Measurements from ENCODE around the gene TLL2. TPM values are rescaled to one million over a fixed set of nuclear protein-coding genes. Genes with fewer than 3 reads are reported as not detected.
A peak's percentile ranks its signal among the peaks of the same experiment; 100 is the strongest.

TLL2 gene
- total and polyA plus RNA-seq, 2 donors (not counting 3 experiments of a cell fraction or from before 2014, with no cell fraction given): 0.03 to 0.20 TPM

DNA sequence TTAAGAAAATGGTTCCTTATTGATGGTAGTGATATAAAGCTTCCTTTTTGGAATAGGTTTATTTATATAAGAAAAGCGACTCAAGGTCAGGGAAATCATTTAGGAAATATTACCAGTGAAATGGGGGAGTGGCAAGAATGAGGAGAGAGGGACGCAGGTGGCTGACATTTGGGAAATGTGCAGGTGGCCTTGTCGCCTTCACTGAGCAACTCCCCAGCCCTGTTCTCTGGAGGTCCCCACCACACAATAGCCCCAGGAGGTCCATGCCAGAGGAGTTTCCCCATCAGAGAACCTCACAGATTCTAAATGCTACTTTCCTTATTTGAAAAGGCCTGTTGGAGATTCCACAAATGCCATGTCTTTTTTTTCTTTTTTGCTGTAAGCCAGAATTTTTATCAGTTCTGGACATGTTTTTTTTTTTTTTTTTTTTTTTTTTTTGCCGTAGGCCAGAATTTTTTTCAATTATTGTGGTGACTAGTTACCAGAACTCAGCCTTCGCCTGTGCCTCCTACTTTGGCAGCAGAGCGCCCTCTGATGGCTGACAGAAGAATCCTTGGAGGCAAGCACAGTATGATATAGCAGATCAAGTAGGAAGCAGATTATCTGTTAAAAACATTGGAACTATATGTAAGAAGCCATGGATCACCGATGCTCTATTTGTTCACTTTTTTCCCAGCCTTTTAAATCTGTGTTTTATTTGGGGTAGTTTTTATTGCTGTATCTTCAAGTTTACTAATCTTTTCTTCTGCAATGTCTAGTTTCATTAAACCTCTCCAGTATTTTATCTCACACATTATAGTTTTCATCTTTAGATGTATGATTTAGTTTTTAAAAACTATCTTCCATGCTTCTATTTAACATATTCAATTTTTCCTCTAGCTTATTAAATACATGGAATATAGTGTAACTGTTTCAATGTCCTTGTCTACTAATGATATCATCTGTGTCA is 173.5 kb downstream of the TLL2 start:
- Histone ChIP-seq H3K27me3 (ENCODE audit: control insufficient read depth in 2 of 2, insufficient read depth in 2 of 2, low read length in 2 of 2) (peaks cover 3 to 4% of the 10 kb centered on the region in 2 experiments), H3K79me2 (ENCODE audit: control insufficient read depth, insufficient read depth, low read length) (no peaks in the 10 kb centered on the region), H3K9me1 (replicated peaks; ENCODE audit: control insufficient read depth, extremely low read depth, insufficient read depth, low read length) (no peaks in the 10 kb centered on the region), H3K4me1 (ENCODE audit: control insufficient read depth, extremely low read depth, insufficient read depth, low read length) (no peaks in the 10 kb centered on the region), H3K9me3 (replicated peaks; ENCODE audit: control insufficient read depth, insufficient read depth, low read length) (no peaks in the 10 kb centered on the region), H3K9ac (replicated peaks; ENCODE audit: extremely low read depth, insufficient read depth, low read length) (no peak overlapping the region), H3K4me2 (ENCODE audit: insufficient read depth, low read length) (no peak overlapping the region), H4K20me1 (replicated peaks; ENCODE audit: control insufficient read depth, extremely low read depth, insufficient read depth, low read length) (no peaks in the 10 kb centered on the region), H3K4me3 (replicated peaks in 1 of 3; ENCODE audit: insufficient read depth in 1 of 3, low read depth in 1 of 3, low read length in 3 of 3) (no peak overlapping the region), H2AFZ (ENCODE audit: low read depth, low read length) (no peak overlapping the region), H3K27ac (ENCODE audit: insufficient read depth, low read depth, low read length) (no peak overlapping the region), H3K36me3 (ENCODE audit: control insufficient read depth in 2 of 2, extremely low read depth in 1 of 2, insufficient read depth in 2 of 2, low read length in 2 of 2) (no peaks in the 10 kb centered on the region)
- no TSS peak for BruUV-seq (replicated peaks)
- POLR2A ChIA-PET: no interaction called here
- CTCF ChIA-PET: interaction anchor here (0.6 to 7.0 kb wide), 9 partner anchors 8 to 646 kb away, joined by 3 to 154 read pairs (median 4); partner anchors contain the start of gene TCTN3
- dilution Hi-C loops (cut with MboI; ENCODE audit: extremely low pct_ligation_motif_present, low sequenced_read_pairs) (no loop called here), intact Hi-C loops (cut with micrococcal nuclease) (loop anchor here (1.0 kb wide), 2 partner anchors 111 to 323 kb away; no protein-coding TSS in a partner anchor)
- DNase-seq (ENCODE audit: low read depth, low spot score) (peak; percentile 53), FAIRE-seq (peak; percentile 69)
- TF ChIP-seq, protein P1, sequence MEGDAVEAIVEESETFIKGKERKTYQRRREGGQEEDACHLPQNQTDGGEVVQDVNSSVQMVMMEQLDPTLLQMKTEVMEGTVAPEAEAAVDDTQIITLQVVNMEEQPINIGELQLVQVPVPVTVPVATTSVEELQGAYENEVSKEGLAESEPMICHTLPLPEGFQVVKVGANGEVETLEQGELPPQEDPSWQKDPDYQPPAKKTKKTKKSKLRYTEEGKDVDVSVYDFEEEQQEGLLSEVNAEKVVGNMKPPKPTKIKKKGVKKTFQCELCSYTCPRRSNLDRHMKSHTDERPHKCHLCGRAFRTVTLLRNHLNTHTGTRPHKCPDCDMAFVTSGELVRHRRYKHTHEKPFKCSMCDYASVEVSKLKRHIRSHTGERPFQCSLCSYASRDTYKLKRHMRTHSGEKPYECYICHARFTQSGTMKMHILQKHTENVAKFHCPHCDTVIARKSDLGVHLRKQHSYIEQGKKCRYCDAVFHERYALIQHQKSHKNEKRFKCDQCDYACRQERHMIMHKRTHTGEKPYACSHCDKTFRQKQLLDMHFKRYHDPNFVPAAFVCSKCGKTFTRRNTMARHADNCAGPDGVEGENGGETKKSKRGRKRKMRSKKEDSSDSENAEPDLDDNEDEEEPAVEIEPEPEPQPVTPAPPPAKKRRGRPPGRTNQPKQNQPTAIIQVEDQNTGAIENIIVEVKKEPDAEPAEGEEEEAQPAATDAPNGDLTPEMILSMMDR (IDR thresholded peaks at IDR 0.05; ENCODE audit: extremely low read depth in 1 of 2, insufficient read depth in 1 of 2, low read depth in 1 of 2, low read length in 2 of 2): peak; percentile 77 to 79
- TF ChIP-seq FOS (IDR thresholded peaks at IDR 0.05; ENCODE audit: borderline replicate concordance, insufficient read depth, low read length): no peak
- no peak for TF ChIP-seq EZH2 (IDR thresholded peaks at IDR 0.05; ENCODE audit: borderline replicate concordance, low read depth, low read length, severe bottlenecking)
- no peak for TF ChIP-seq GATA2 (IDR thresholded peaks at IDR 0.05; ENCODE audit: insufficient read depth, insufficient read length, low read depth, low read length)
- no peak for TF ChIP-seq POLR2AphosphoS5 (IDR thresholded peaks at IDR 0.05; ENCODE audit: insufficient read depth, low read depth, low read length)
